Measurements from ENCODE around the gene REC114. TPM values are rescaled to one million over a fixed set of nuclear protein-coding genes. Genes with fewer than 3 reads are reported as not detected.
A peak's percentile ranks its signal among the peaks of the same experiment; 100 is the strongest.
"Not testable (repeated sequence)": the region's sequence is repeated elsewhere in the genome, so short reads cannot be mapped to it uniquely, and the experiment has no call there.

Gene REC114
- total and polyA plus RNA-seq, 9 donors, result 0.14 TPM; not detected in 8

GRCh38 chr15:73540161-73540560 lies 97.2 kb downstream of the REC114 start:
- no peak overlapping the region for H3K27ac ChIP-seq (ENCODE audit: low read length)
- no peak for DNase-seq
- H3K4me3 ChIP-seq (ENCODE audit: low read length), result no peak overlapping the region
- H3K36me3 ChIP-seq (ENCODE audit: control insufficient read depth, insufficient read depth, low read length), result no peaks in the 10 kb centered on the region
- WGBS (ENCODE audit: insufficient coverage), result no CpG with 5 or more reads among the region's 3 CpGs
- no peaks in the 10 kb centered on the region for H3K9me3 ChIP-seq (replicated peaks; ENCODE audit: control insufficient read depth, low read depth, low read length)
- no peaks in the 10 kb centered on the region for H3K27me3 ChIP-seq (ENCODE audit: control insufficient read depth, insufficient read depth, low read length)
- no peaks in the 10 kb centered on the region for H3K4me1 ChIP-seq (ENCODE audit: control insufficient read depth, insufficient read depth, low read length)

- no peak overlapping the region for H3K4me3 ChIP-seq (ENCODE audit: low read length)
- H3K9me3 ChIP-seq (replicated peaks; ENCODE audit: control insufficient read depth, low read depth, low read length), result no peaks in the 10 kb centered on the region
- no peaks in the 10 kb centered on the region for H3K27me3 ChIP-seq (ENCODE audit: control insufficient read depth, insufficient read depth, low read length)
- no peaks in the 10 kb centered on the region for H3K4me1 ChIP-seq (ENCODE audit: control insufficient read depth, insufficient read depth, low read length)
- DNase-seq, result no peak
- H3K36me3 ChIP-seq (ENCODE audit: control insufficient read depth, insufficient read depth, low read length), result no peaks in the 10 kb centered on the region
- H3K27ac ChIP-seq (ENCODE audit: low read length), result no peak overlapping the region
These were observed 98.5 kb downstream of the REC114 start for GRCh38 chr15:73541479-73541878.

- not testable (repeated sequence) for H3K4me1 ChIP-seq (ENCODE audit: control insufficient read depth, insufficient read depth, low read length); H3K27me3 ChIP-seq (ENCODE audit: control insufficient read depth, insufficient read depth, low read length); DNase-seq; H3K9me3 ChIP-seq (replicated peaks; ENCODE audit: control insufficient read depth, low read depth, low read length); H3K4me3 ChIP-seq (ENCODE audit: low read length); H3K36me3 ChIP-seq (ENCODE audit: control insufficient read depth, insufficient read depth, low read length); H3K27ac ChIP-seq (ENCODE audit: low read length)
- WGBS (ENCODE audit: insufficient coverage), result no CpG with 5 or more reads among the region's 3 CpGs
These were observed 106.0 kb downstream of the REC114 start for GRCh38 chr15:73548925-73549324.

- no peak for DNase-seq
- Histone ChIP-seq H3K36me3 (ENCODE audit: control insufficient read depth, insufficient read depth, low read length) (peaks cover 1% of the 10 kb centered on the region), H3K9me3 (replicated peaks; ENCODE audit: control insufficient read depth, low read depth, low read length) (no peaks in the 10 kb centered on the region), H3K4me3 (ENCODE audit: low read length) (no peak overlapping the region), H3K27me3 (ENCODE audit: control insufficient read depth, insufficient read depth, low read length) (no peaks in the 10 kb centered on the region), H3K4me1 (ENCODE audit: control insufficient read depth, insufficient read depth, low read length) (no peaks in the 10 kb centered on the region), H3K27ac (ENCODE audit: low read length) (no peak overlapping the region)
These were observed 107.2 kb downstream of the REC114 start for GRCh38 chr15:73550190-73550589.

GRCh38 chr15:73555080-73555479 lies 112.1 kb downstream of the REC114 start:
- Histone ChIP-seq H3K27me3 (ENCODE audit: control insufficient read depth, insufficient read depth, low read length) (no peaks in the 10 kb centered on the region), H3K4me3 (ENCODE audit: low read length) (no peak overlapping the region), H3K4me1 (ENCODE audit: control insufficient read depth, insufficient read depth, low read length) (no peaks in the 10 kb centered on the region), H3K27ac (ENCODE audit: low read length) (no peak overlapping the region), H3K36me3 (ENCODE audit: control insufficient read depth, insufficient read depth, low read length) (peaks cover 6% of the 10 kb centered on the region), H3K9me3 (replicated peaks; ENCODE audit: control insufficient read depth, low read depth, low read length) (no peaks in the 10 kb centered on the region)
- DNase-seq, result no peak
- WGBS (ENCODE audit: insufficient coverage), result 94% methylated on average over 4 of the region's 4 CpGs

GRCh38 chr15:73558529-73558928 lies 115.6 kb downstream of the REC114 start:
- DNase-seq, result no peak
- peaks cover 21% of the 10 kb centered on the region for H3K36me3 ChIP-seq (ENCODE audit: control insufficient read depth, insufficient read depth, low read length)
- no peaks in the 10 kb centered on the region for H3K4me1 ChIP-seq (ENCODE audit: control insufficient read depth, insufficient read depth, low read length)
- H3K4me3 ChIP-seq (ENCODE audit: low read length), result no peak overlapping the region
- no peak overlapping the region for H3K27ac ChIP-seq (ENCODE audit: low read length)
- H3K27me3 ChIP-seq (ENCODE audit: control insufficient read depth, insufficient read depth, low read length), result no peaks in the 10 kb centered on the region
- H3K9me3 ChIP-seq (replicated peaks; ENCODE audit: control insufficient read depth, low read depth, low read length), result no peaks in the 10 kb centered on the region
- no CpG with 5 or more reads among the region's 1 CpG for WGBS (ENCODE audit: insufficient coverage)

GRCh38 chr15:73560501-73561117 lies 117.6 kb downstream of the REC114 start:
- Histone ChIP-seq H3K4me1 (ENCODE audit: control insufficient read depth, insufficient read depth, low read length) (peaks cover 3% of the 10 kb centered on the region), H3K27ac (ENCODE audit: low read length) (no peak overlapping the region), H3K4me3 (ENCODE audit: low read length) (no peak overlapping the region), H3K36me3 (ENCODE audit: control insufficient read depth, insufficient read depth, low read length) (peaks cover 23% of the 10 kb centered on the region), H3K9me3 (replicated peaks; ENCODE audit: control insufficient read depth, low read depth, low read length) (no peaks in the 10 kb centered on the region), H3K27me3 (ENCODE audit: control insufficient read depth, insufficient read depth, low read length) (no peaks in the 10 kb centered on the region)
- no CpG with 5 or more reads among the region's 2 CpGs for WGBS (ENCODE audit: insufficient coverage)
- peak; percentile 92 for DNase-seq

- H3K27ac ChIP-seq (ENCODE audit: low read length), result no peak overlapping the region
These were observed 121.3 kb downstream of the REC114 start for GRCh38 chr15:73564255-73564654.

GRCh38 chr15:73567020-73567419 lies 124.1 kb downstream of the REC114 start:
- DNase-seq, result no peak
- peaks cover 12% of the 10 kb centered on the region for H3K4me1 ChIP-seq (ENCODE audit: control insufficient read depth, insufficient read depth, low read length)

More at GRCh38 chr15:73564255-73564654, 121.3 kb downstream of the REC114 start:
- no peaks in the 10 kb centered on the region for H3K9me3 ChIP-seq (replicated peaks; ENCODE audit: control insufficient read depth, low read depth, low read length)
- 33% methylated on average over 1 of the region's 6 CpGs for WGBS (ENCODE audit: insufficient coverage)
- DNase-seq, result peak; percentile 50
- no peak overlapping the region for H3K4me3 ChIP-seq (ENCODE audit: low read length)
- peaks cover 39% of the 10 kb centered on the region for H3K36me3 ChIP-seq (ENCODE audit: control insufficient read depth, insufficient read depth, low read length)
- no peaks in the 10 kb centered on the region for H3K27me3 ChIP-seq (ENCODE audit: control insufficient read depth, insufficient read depth, low read length)
- H3K4me1 ChIP-seq (ENCODE audit: control insufficient read depth, insufficient read depth, low read length), result peaks cover 7% of the 10 kb centered on the region

GRCh38 chr15:73568564-73569280 lies 125.8 kb downstream of the REC114 start:
- DNase-seq, result peak; percentile 32
- peaks cover 54% of the 10 kb centered on the region for H3K36me3 ChIP-seq (ENCODE audit: control insufficient read depth, insufficient read depth, low read length)

More at GRCh38 chr15:73567020-73567419, 124.1 kb downstream of the REC114 start:
- Histone ChIP-seq H3K27ac (ENCODE audit: low read length) (no peak overlapping the region), H3K9me3 (replicated peaks; ENCODE audit: control insufficient read depth, low read depth, low read length) (no peaks in the 10 kb centered on the region), H3K36me3 (ENCODE audit: control insufficient read depth, insufficient read depth, low read length) (peaks cover 54% of the 10 kb centered on the region), H3K27me3 (ENCODE audit: control insufficient read depth, insufficient read depth, low read length) (no peaks in the 10 kb centered on the region), H3K4me3 (ENCODE audit: low read length) (no peak overlapping the region)
- no CpG with 5 or more reads among the region's 1 CpG for WGBS (ENCODE audit: insufficient coverage)

More at GRCh38 chr15:73568564-73569280, 125.8 kb downstream of the REC114 start:
- Histone ChIP-seq H3K27me3 (ENCODE audit: control insufficient read depth, insufficient read depth, low read length) (no peaks in the 10 kb centered on the region), H3K4me1 (ENCODE audit: control insufficient read depth, insufficient read depth, low read length) (peaks cover 12% of the 10 kb centered on the region), H3K27ac (ENCODE audit: low read length) (no peak overlapping the region), H3K9me3 (replicated peaks; ENCODE audit: control insufficient read depth, low read depth, low read length) (no peaks in the 10 kb centered on the region), H3K4me3 (ENCODE audit: low read length) (no peak overlapping the region)
- WGBS (ENCODE audit: insufficient coverage), result 34% methylated on average over 4 of the region's 7 CpGs

All from muscle of leg (tissue), 11 donors.